ENCODE data around the gene SLC7A11. TPM values are rescaled to one million over a fixed set of nuclear protein-coding genes. Genes with fewer than 3 reads are reported as not detected.
"Not testable (repeated sequence)": the region's sequence is repeated elsewhere in the genome, so short reads cannot be mapped to it uniquely, and the experiment has no call there.

Gene SLC7A11
- total RNA-seq, 3 donors from 2014 or later (not counting 1 experiment from before 2014, with no cell fraction given) = 0.07 to 1.4 TPM; not detected in 1

DNA sequence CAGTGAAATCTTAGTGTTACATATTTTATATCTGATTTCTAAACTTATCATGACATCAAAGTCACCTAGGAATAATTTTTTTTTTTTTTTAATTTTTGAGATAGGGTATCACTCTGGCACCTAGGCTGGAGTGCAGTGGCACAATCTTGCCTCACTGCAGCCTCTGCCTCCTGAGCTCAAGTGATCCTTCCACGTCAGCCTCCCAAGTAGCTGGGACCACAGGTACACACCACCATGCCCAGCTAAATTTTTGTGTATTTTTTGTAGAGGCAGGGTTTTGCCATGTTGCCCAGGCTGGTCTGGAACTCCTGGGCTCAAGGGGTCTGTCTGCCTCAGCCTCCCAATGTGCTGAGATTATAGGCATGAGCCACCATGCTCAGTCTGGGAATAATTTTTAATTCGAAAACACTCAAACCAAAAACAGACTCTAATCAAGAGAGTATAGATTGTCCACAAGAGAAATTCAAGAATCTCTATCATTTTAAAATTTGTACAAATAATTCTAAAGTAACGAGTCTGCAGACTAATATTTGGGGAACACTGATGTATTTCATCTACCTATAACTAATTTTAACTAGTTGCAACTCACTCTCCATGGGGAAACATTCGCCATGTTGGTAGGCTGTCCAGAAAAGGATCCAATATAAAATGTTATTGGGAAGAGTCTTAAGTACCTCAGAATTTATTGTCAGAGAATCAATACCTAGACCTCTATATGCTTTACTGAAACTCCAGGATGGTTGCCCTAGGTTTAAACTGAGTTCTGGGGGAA is 3.4 kb downstream of the SLC7A11 start:
- intact Hi-C loops (cut with micrococcal nuclease) = no loop called here
- TF ChIP-seq, protein P1, sequence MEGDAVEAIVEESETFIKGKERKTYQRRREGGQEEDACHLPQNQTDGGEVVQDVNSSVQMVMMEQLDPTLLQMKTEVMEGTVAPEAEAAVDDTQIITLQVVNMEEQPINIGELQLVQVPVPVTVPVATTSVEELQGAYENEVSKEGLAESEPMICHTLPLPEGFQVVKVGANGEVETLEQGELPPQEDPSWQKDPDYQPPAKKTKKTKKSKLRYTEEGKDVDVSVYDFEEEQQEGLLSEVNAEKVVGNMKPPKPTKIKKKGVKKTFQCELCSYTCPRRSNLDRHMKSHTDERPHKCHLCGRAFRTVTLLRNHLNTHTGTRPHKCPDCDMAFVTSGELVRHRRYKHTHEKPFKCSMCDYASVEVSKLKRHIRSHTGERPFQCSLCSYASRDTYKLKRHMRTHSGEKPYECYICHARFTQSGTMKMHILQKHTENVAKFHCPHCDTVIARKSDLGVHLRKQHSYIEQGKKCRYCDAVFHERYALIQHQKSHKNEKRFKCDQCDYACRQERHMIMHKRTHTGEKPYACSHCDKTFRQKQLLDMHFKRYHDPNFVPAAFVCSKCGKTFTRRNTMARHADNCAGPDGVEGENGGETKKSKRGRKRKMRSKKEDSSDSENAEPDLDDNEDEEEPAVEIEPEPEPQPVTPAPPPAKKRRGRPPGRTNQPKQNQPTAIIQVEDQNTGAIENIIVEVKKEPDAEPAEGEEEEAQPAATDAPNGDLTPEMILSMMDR (IDR thresholded peaks at IDR 0.05) = no peak
- peaks cover 10 to 12% of the 10 kb centered on the region in 2 donors for H3K4me1 Mint-ChIP-seq

DNA sequence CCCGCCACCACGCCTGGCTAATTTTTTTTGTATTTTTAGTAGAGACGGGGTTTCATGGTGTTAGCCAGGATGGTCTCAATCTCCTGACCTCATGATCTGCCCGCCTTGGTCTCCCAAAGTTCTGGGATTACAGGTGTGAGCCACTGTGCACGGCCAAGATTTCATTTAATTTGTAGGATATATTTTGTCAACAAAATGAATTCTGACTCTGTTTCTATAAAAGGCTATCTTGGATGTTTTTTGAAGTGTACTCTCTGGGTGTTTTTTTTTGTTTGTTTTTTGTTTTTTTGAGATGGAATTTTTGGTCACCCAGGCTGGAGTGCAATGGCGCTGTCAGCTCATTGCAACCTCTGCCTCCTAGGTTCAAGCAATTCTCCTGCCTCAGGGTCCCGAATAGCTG is 5.0 kb downstream of the SLC7A11 start:
- H3K4me3 ChIP-seq (ENCODE audit: low read length); H3K4me3 Mint-ChIP-seq; H3K27me3 Mint-ChIP-seq (ENCODE audit: low read depth in 2 of 2); ATAC-seq; intact Hi-C loops (cut with micrococcal nuclease); H3K4me1 ChIP-seq (ENCODE audit: control insufficient read depth, insufficient read depth, low read length); H3K36me3 Mint-ChIP-seq; H3K27ac ChIP-seq (ENCODE audit: low read length); H3K27me3 ChIP-seq (ENCODE audit: control insufficient read depth, insufficient read depth, low read length); H3K36me3 ChIP-seq (ENCODE audit: control insufficient read depth, insufficient read depth, low read length); H3K4me1 Mint-ChIP-seq; H3K9me3 Mint-ChIP-seq; H3K27ac Mint-ChIP-seq; H3K9me3 ChIP-seq (ENCODE audit: control insufficient read depth, insufficient read depth, low read length); DNase-seq: not testable (repeated sequence)
- WGBS (ENCODE audit: insufficient coverage) = 96% methylated on average over 7 of the region's 7 CpGs

More for the DNA sequence above, 3.4 kb downstream of the SLC7A11 start:
- H3K27me3 ChIP-seq (ENCODE audit: control insufficient read depth, insufficient read depth, low read length) = no peaks in the 10 kb centered on the region
- no peak overlapping the region for H3K27ac Mint-ChIP-seq
- H3K36me3 Mint-ChIP-seq = no peaks in the 10 kb centered on the region
- no peak for DNase-seq
- no peaks in the 10 kb centered on the region for H3K9me3 ChIP-seq (ENCODE audit: control insufficient read depth, insufficient read depth, low read length)
- no peaks in the 10 kb centered on the region for H3K27me3 Mint-ChIP-seq (ENCODE audit: low read depth in 2 of 2)
- H3K4me3 ChIP-seq (ENCODE audit: low read length) = no peak overlapping the region
- H3K9me3 Mint-ChIP-seq = peaks cover 2% of the 10 kb centered on the region in 2 donors
- WGBS (ENCODE audit: insufficient coverage) = 83% methylated on average over 1 of the region's 4 CpGs
- H3K4me3 Mint-ChIP-seq = no peak overlapping the region
- H3K27ac ChIP-seq (ENCODE audit: low read length) = no peak overlapping the region
- H3K4me1 ChIP-seq (ENCODE audit: control insufficient read depth, insufficient read depth, low read length) = peaks cover 7% of the 10 kb centered on the region
- no peak for ATAC-seq
- H3K36me3 ChIP-seq (ENCODE audit: control insufficient read depth, insufficient read depth, low read length) = no peaks in the 10 kb centered on the region

DNA sequence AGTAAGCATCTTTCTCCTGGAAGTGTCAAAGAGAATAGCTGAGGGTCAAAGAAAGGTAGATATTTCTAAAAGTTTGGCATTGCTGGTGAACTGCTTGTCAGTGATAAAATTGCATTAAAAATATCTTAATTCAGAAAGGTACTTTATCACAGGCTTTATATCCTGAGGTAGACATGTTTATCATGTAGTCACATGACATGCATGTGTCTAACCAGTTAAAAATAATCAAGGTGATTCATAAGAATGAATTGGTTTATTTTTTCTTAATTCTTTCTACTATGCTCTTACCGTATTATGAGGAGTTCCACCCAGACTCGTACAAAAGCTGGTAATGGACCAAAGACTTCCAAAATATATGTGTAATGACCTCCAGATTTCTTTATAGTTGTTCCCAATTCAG is 6.1 kb downstream of the SLC7A11 start:
- peaks cover 2% of the 10 kb centered on the region in 2 donors for H3K9me3 Mint-ChIP-seq
- H3K27me3 ChIP-seq (ENCODE audit: control insufficient read depth, insufficient read depth, low read length) = no peaks in the 10 kb centered on the region
- H3K27me3 Mint-ChIP-seq (ENCODE audit: low read depth in 2 of 2) = no peaks in the 10 kb centered on the region
- no peak overlapping the region for H3K27ac ChIP-seq (ENCODE audit: low read length)
- TF ChIP-seq, protein P1 (IDR thresholded peaks at IDR 0.05) = no peak
- intact Hi-C loops (cut with micrococcal nuclease) = no loop called here
- 85% methylated on average over 2 of the region's 2 CpGs for WGBS (ENCODE audit: insufficient coverage)
- H3K4me3 Mint-ChIP-seq = no peak overlapping the region
- no peak for DNase-seq
- H3K4me1 ChIP-seq (ENCODE audit: control insufficient read depth, insufficient read depth, low read length) = no peaks in the 10 kb centered on the region
- H3K27ac Mint-ChIP-seq = no peak overlapping the region
- no peaks in the 10 kb centered on the region for H3K4me1 Mint-ChIP-seq
- no peak overlapping the region for H3K4me3 ChIP-seq (ENCODE audit: low read length)
- H3K36me3 ChIP-seq (ENCODE audit: control insufficient read depth, insufficient read depth, low read length) = no peaks in the 10 kb centered on the region
- no peaks in the 10 kb centered on the region for H3K36me3 Mint-ChIP-seq
- no peak for ATAC-seq
- no peaks in the 10 kb centered on the region for H3K9me3 ChIP-seq (ENCODE audit: control insufficient read depth, insufficient read depth, low read length)

DNA sequence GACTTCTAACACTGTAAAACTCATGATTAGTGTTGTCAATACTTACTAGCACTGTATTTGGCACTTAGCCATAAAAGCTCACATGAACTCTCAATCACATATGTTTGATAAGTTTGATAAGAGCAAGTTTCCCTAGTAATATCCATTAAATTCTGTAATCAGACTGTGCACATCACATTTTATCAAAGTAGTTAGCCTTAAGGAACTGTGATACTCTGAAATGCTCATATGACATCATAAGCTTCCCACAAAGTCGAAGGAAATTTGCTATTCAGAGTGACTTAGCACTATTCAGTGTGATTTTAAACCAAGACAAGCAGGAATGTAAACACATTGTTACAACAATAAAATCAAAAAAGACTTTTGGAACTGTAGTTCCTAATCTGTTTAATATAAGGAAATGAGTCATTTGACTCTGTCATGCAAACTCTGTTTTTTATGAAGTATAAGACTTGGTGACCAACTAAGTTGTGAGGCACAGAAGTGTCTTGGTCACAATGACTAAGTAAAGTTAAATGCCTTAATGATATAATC is 6.7 kb downstream of the SLC7A11 start:
- no peaks in the 10 kb centered on the region for H3K4me1 ChIP-seq (ENCODE audit: control insufficient read depth, insufficient read depth, low read length)
- H3K9me3 ChIP-seq (ENCODE audit: control insufficient read depth, insufficient read depth, low read length) = no peaks in the 10 kb centered on the region
- no peaks in the 10 kb centered on the region for H3K27me3 ChIP-seq (ENCODE audit: control insufficient read depth, insufficient read depth, low read length)
- intact Hi-C loops (cut with micrococcal nuclease) = no loop called here
- H3K27ac Mint-ChIP-seq = no peak overlapping the region
- no peaks in the 10 kb centered on the region for H3K4me1 Mint-ChIP-seq
- ATAC-seq (peak in 2 of 3 donors; percentile 17 to 82), DNase-seq (no peak)
- WGBS (ENCODE audit: insufficient coverage) = no CpG with 5 or more reads among the region's 1 CpG
- H3K4me3 ChIP-seq (ENCODE audit: low read length) = no peak overlapping the region
- no peaks in the 10 kb centered on the region for H3K36me3 ChIP-seq (ENCODE audit: control insufficient read depth, insufficient read depth, low read length)
- peaks cover 2 to 3% of the 10 kb centered on the region in 2 donors for H3K9me3 Mint-ChIP-seq
- H3K4me3 Mint-ChIP-seq = no peak overlapping the region
- no peaks in the 10 kb centered on the region for H3K27me3 Mint-ChIP-seq (ENCODE audit: low read depth in 2 of 2)
- no peaks in the 10 kb centered on the region for H3K36me3 Mint-ChIP-seq
- TF ChIP-seq, protein P1 (IDR thresholded peaks at IDR 0.05) = no peak
- H3K27ac ChIP-seq (ENCODE audit: low read length) = no peak overlapping the region

Data from natural killer cell (primary cell).